Activated T-cell treated with anti-CD3 and anti-CD28 coated beads for 4 hours (primary cell): Measurements from ENCODE around the gene CCM2.
A peak's percentile ranks its signal among the peaks of the same experiment; 100 is the strongest.

ENCODE experiments used
- DNase-seq: peaks from one replicate; pipeline ENCODE4 v3.0.0-alpha.2; 2020

The CCM2 gene

GRCh38 chr7:45086331-45087065, 86.5 kb downstream of the CCM2 start:
- no peak for DNase-seq

GRCh38 chr7:45087301-45088145, 87.5 kb downstream of the CCM2 start:
- no peak for DNase-seq

- no peak for DNase-seq
These were observed 88.2 kb downstream of the CCM2 start for GRCh38 chr7:45088146-45088701.

GRCh38 chr7:45088821-45089340, 88.9 kb downstream of the CCM2 start, which contains the start of gene NACAD:
NACAD (minus strand) TSS chr7:45088969; CDS start chr7:45088894, 75 bp downstream.
- DNase-seq: peak; percentile 10

- peak; percentile 30 for DNase-seq
These were observed 89.4 kb downstream of the CCM2 start for GRCh38 chr7:45089341-45089891.

GRCh38 chr7:45092100-45092930, 92.3 kb downstream of the CCM2 start:
- DNase-seq: no peak

- no peak for DNase-seq
These were observed 92.9 kb downstream of the CCM2 start for GRCh38 chr7:45092931-45093235.

- no peak for DNase-seq
These were observed 99.2 kb downstream of the CCM2 start for GRCh38 chr7:45098983-45099839.

GRCh38 chr7:45099891-45100760, 100.1 kb downstream of the CCM2 start:
- DNase-seq: no peak

- no peak for DNase-seq
These were observed 100.9 kb downstream of the CCM2 start for GRCh38 chr7:45100761-45101480.

- no peak for DNase-seq
These were observed 101.7 kb downstream of the CCM2 start for GRCh38 chr7:45101748-45102147.

- DNase-seq: no peak
These were observed 103.0 kb downstream of the CCM2 start for GRCh38 chr7:45102785-45103712.

GRCh38 chr7:45103958-45104843, 104.2 kb downstream of the CCM2 start:
- DNase-seq: no peak

GRCh38 chr7:45104844-45105587, 105.0 kb downstream of the CCM2 start:
- DNase-seq: no peak

- DNase-seq: no peak
These were observed 105.7 kb downstream of the CCM2 start for GRCh38 chr7:45105588-45106188.

- DNase-seq: no peak
These were observed 106.8 kb downstream of the CCM2 start for GRCh38 chr7:45106820-45107219.
